Measurements from ENCODE around the gene MYO1G.

DNA sequence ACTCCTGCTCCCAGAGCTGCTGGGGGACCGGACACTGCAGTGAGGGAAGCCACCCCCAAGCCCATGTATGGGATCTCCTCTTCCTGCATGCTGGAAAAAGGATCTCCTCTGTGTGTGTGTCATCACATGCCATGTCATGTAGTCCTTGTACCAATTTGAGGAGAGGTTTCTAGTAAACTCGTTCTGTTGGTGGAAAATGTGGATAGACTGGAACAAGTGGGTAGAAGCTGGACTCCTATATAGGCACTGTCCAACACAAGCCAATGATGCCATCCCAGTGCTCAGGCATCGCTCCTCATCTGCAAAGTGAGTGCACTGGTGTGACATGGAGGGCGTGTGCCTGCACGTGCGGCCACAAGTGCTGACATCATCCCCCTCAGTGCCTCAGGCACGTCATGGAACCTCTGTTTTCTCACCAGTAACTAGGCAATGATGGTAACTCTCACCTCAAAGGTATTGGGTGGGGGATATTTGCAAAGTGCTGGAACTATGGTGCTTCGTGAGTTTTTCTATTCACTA, 19.3 kb downstream of the MYO1G start:
- TF ChIP-seq POLR2A (IDR thresholded peaks at IDR 0.05; ENCODE audit: low read depth, low read length) (peak; percentile 84), POLR2AphosphoS5 (IDR thresholded peaks at IDR 0.05; ENCODE audit: low read depth, low read length) (peak; percentile 76), TAF1 (IDR thresholded peaks at IDR 0.05; ENCODE audit: low read depth, low read length) (no peak)
